LNCAP (cell line): ENCODE measurements around the gene WDR1.

ENCODE experiments used
- CTCF ChIP-seq: fragments of 450-650 bp; IDR thresholded peaks from 2 replicates; pipeline ENCODE4 v1.5.1; 2017; ENCODE audit warnings: mild to moderate bottlenecking

The WDR1 gene

DNA sequence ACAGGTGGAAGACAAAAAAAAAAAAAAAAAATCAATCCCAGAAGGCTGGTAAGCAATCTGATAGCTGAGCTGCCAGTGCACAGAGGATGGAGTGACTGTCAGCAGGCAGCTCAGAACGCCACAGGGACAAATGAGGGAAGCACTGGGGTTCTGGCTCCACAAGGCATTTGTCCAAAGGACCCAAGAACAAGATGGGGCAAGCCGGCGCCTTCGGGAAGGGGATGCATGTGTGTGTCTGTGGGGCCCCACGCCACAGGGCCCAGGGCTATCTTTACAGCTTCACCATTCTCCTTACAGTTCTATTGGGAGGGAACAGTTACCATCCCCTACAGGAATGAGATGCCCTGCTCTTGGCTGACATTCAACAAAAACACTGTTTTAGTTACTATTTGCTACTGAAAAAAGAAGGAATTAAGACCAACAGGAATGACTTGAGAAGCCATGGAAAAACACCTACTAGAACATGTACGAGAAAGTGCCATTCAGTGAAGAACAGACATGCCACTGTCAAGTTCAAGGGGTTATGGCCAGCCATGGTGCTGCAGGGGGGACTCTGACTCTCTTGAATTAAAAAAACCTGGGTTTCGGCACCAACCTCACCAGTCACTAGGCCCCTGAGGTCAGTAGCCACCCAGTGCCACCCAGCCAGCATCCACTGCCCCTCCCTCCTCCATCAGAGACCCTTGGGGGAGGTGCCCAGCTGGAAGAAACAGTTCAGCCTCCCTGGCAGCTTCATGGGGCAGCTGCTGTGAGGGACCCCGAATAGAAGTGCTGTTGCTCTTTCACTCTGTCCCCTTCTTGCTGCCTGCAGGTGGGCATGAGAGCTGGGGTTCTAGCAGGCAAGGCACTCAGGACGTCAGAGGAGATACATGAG is 18.5 kb downstream of the WDR1 start:
- TF ChIP-seq CTCF, result no peak

DNA sequence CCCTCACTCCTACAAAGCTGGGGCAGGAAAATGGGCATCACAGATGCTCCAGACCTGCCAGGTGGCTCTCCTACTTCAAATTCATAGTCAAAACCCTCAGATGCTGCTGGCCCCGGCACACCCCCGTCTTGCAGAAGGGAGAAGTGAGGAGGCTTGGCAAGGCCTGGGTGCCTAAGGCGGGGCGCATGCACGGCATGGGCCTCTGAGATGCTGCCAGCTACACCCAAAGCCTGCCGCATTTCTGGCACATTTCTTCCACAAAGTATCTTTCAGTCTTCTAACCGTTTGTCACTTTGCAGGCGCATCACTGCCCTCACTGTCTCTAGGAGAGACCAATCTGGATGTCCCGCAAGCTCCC is 19.6 kb downstream of the WDR1 start:
- TF ChIP-seq CTCF, result no peak

DNA sequence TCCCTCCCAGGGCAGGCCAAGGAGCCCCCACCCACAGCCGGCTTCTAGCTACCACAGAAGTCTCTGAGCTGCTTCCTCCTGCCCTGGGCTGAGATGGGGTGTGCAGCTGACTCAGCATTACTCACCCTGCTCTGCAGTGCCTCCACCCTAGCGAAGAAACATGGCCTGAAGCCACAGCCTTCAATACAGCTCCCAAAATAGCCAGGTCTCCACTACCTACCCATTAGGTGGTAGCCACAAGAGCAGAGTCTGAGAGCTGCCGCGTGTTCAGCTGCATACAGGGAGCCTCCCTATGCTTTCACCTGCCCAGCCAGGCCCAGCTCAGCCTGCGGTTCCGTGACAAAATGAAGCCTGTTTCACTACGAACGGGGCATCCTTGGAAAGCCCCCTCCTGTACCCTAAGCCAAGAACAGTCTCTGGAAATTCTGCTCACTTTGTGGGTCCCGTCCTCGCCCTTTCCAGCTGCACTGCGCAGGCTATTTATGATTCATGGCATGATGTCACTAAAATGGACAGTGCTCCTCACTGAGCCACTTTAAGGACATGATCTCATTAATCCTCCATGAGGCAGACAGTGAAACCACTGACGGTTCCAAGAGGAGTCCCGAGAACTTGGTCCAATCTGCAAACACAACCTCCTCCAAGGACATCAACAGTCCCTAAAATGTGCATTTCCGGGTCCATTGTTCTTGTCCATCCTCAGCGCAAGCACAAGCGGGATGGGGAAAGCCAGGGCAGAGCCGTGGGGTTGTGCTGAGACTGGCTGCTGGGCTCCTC is 20.2 kb downstream of the WDR1 start:
- TF ChIP-seq CTCF, result no peak

- no peak for TF ChIP-seq CTCF
Observed at GRCh38 chr4:10095296-10095991, 21.2 kb downstream of the WDR1 start.

DNA sequence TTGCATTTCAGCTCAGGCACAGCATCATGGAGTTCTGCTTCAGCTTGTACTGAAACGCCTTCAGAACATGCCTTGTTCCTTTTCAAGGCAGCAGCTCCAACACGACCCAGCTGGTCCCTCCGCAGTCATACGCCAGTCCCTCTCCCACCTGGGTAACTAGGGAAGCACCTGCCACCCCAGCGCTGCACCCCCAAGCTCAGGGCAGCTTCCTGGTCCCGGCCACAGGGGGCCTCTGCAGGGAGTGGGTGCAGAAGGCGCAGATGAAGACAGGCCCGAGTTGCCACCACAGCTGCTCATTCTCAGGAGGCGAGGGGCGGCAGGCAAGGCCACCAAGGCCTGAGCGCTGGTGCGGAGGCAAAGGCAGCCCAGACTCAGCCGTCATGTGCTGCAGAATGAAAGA is 21.8 kb downstream of the WDR1 start:
- TF ChIP-seq CTCF, result no peak

DNA sequence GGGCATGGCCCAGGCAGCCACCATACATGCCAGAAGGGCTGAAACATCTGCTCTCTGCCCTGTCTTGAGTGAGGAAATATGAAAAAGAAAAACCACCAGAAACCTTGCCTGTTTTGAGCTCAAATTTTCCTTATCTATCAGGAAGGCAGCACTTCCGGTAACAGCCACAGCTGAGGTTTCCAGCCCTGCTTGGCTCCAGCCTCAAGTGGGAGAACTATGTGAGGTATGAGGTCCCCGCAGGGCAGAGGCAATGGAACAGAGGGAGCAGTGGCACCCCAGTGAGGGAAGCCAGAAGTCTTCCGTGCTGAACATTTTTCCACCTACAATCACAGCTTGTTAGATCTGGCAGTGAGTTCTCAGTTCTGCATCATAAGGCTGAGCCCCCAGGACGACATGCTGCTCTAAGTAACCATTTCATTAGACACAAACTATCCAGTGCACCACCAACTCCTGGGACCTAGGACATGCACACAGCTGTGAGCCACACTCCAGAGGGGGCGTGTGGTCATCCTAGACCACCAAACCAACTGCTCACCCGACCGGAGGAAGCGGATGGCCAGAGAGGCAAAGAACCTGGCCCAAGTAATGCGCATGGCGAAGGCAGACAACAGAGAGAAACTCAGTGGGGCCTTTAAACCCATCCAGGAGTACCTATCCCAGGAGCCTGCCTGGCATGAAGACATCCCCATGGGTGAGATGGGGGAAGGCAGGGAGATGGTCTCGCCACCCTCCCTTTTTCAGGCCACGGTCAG is 22.6 kb downstream of the WDR1 start:
- TF ChIP-seq CTCF, result no peak

GRCh38 chr4:10093271-10093621 is 23.4 kb downstream of the WDR1 start:
- TF ChIP-seq CTCF, result no peak
